Vagina (tissue), 2 donors: ENCODE data around the gene CAMK4. TPM values are rescaled to one million over a fixed set of nuclear protein-coding genes. Genes with fewer than 3 reads are reported as not detected.

Experiments used
- DNase-seq, 2 donors: peaks; one replicate each; pipeline ENCODE4 v3.0.0-alpha.2; 2017; ENCODE audit errors: extremely low spot score in 2 of 2
- H3K27ac ChIP-seq: fragments of 200-600 bp; sonication (generic); one replicate; pipeline ENCODE4 v1.5.1; 2019
- H3K27me3 ChIP-seq: fragments of 200-600 bp; sonication (generic); one replicate; pipeline ENCODE4 v1.5.1; 2019
- H3K36me3 ChIP-seq, 2 donors: fragments of 200-600 bp; sonication (generic); one replicate each; pipeline ENCODE4 v1.5.1; 2017 to 2019
- H3K4me1 ChIP-seq: fragments of 200-600 bp; sonication (generic); one replicate; pipeline ENCODE4 v1.5.1; 2019
- H3K4me3 ChIP-seq, 2 donors: fragments of 200-600 bp; sonication (generic); 1 replicate in 1 of 2; 2 replicates in 1 of 2; pipeline ENCODE4 v1.5.1; 2016 to 2019
- H3K9me3 ChIP-seq: fragments of 200-600 bp; sonication (generic); one replicate; pipeline ENCODE4 v1.5.1; 2019
- CTCF ChIP-seq, 3 experiments: fragments of 450-650 bp in 2 of 3; fragments of 200-600 bp in 1 of 3; sonication (generic) in 1 of 3; IDR thresholded peaks; one replicate each; pipeline ENCODE4 v1.5.1; 2017 to 2019; ENCODE audit warnings: antibody characterized with exemption in 3 of 3, mild to moderate bottlenecking in 2 of 3, moderate library complexity in 2 of 3
- POLR2A ChIP-seq, 2 donors: fragments of 450-650 bp; IDR thresholded peaks; one replicate each; pipeline ENCODE4 v1.6.1; 2017; ENCODE audit warnings: antibody characterized with exemption in 2 of 2, mild to moderate bottlenecking in 2 of 2, moderate library complexity in 2 of 2
- POLR2AphosphoS5 ChIP-seq, 2 donors: sonication (generic); formaldehyde crosslinking; IDR thresholded peaks; one replicate each; pipeline ENCODE4 v1.9.0; 2017; ENCODE audit warnings: antibody characterized with exemption in 2 of 2, mild to moderate bottlenecking in 2 of 2, low read depth in 1 of 2; ENCODE audit not compliant: insufficient read depth in 1 of 2
- intact Hi-C: fragments of 100-400 bp; cut with DNase I; formaldehyde crosslinking; loops from one replicate; pipeline ENCODE4 v1.15.1; 2023
- total RNA-seq: library from RNA; depleted of rRNA; stranded (reverse); fragments of >200 nt; gene quantifications from one replicate; pipeline ENCODE4 v1.2.3, GENCODE V29; 2016

The CAMK4 gene
- total RNA-seq, 1 donor from 2014 or later = 11.8 TPM

- Histone ChIP-seq H3K36me3 (no peaks in the 10 kb centered on the region), H3K9me3 (no peaks in the 10 kb centered on the region), H3K27ac (no peak overlapping the region), H3K4me1 (no peaks in the 10 kb centered on the region), H3K4me3 (no peak overlapping the region), H3K27me3 (no peaks in the 10 kb centered on the region)
- TF ChIP-seq POLR2A (IDR thresholded peaks at IDR 0.05) (no peak), POLR2AphosphoS5 (IDR thresholded peaks at IDR 0.05; ENCODE audit: insufficient read depth in 1 of 2, low read depth in 1 of 2) (no peak), CTCF (IDR thresholded peaks at IDR 0.05) (no peak)
- no peak for DNase-seq
- intact Hi-C loops = no loop called here
These were observed 151.5 kb downstream of the CAMK4 start for GRCh38 chr5:111375645-111376044.

GRCh38 chr5:111377306-111377705 is 153.1 kb downstream of the CAMK4 start:
- H3K27ac ChIP-seq = no peak overlapping the region
- no peaks in the 10 kb centered on the region for H3K36me3 ChIP-seq
- TF ChIP-seq POLR2A (IDR thresholded peaks at IDR 0.05) = no peak
- no peak for TF ChIP-seq CTCF (IDR thresholded peaks at IDR 0.05)
- no peak for TF ChIP-seq POLR2AphosphoS5 (IDR thresholded peaks at IDR 0.05; ENCODE audit: insufficient read depth in 1 of 2, low read depth in 1 of 2)
- H3K27me3 ChIP-seq = no peaks in the 10 kb centered on the region
- DNase-seq = no peak
- H3K4me3 ChIP-seq = no peak overlapping the region
- no peaks in the 10 kb centered on the region for H3K4me1 ChIP-seq
- intact Hi-C loops = no loop called here
- no peaks in the 10 kb centered on the region for H3K9me3 ChIP-seq

GRCh38 chr5:111379391-111379816 is 155.2 kb downstream of the CAMK4 start:
- Histone ChIP-seq H3K27ac (no peak overlapping the region), H3K27me3 (no peaks in the 10 kb centered on the region), H3K4me1 (no peaks in the 10 kb centered on the region), H3K36me3 (no peaks in the 10 kb centered on the region), H3K4me3 (no peak overlapping the region), H3K9me3 (no peaks in the 10 kb centered on the region)
- intact Hi-C loops = no loop called here
- DNase-seq = no peak
- TF ChIP-seq POLR2AphosphoS5 (IDR thresholded peaks at IDR 0.05; ENCODE audit: insufficient read depth in 1 of 2, low read depth in 1 of 2) = no peak

- DNase-seq = no peak
- Histone ChIP-seq H3K27me3 (no peaks in the 10 kb centered on the region), H3K36me3 (no peaks in the 10 kb centered on the region), H3K4me3 (no peak overlapping the region), H3K27ac (no peak overlapping the region), H3K4me1 (no peaks in the 10 kb centered on the region), H3K9me3 (no peaks in the 10 kb centered on the region)
- TF ChIP-seq POLR2AphosphoS5 (IDR thresholded peaks at IDR 0.05; ENCODE audit: insufficient read depth in 1 of 2, low read depth in 1 of 2) (no peak), POLR2A (IDR thresholded peaks at IDR 0.05) (no peak)
- intact Hi-C loops = no loop called here
These were observed 159.2 kb downstream of the CAMK4 start for GRCh38 chr5:111383288-111383970.

GRCh38 chr5:111384220-111384619 is 160.0 kb downstream of the CAMK4 start:
- no peak overlapping the region for H3K27ac ChIP-seq
- H3K4me3 ChIP-seq = no peak overlapping the region
- no peaks in the 10 kb centered on the region for H3K9me3 ChIP-seq
- no peaks in the 10 kb centered on the region for H3K36me3 ChIP-seq
- no peaks in the 10 kb centered on the region for H3K4me1 ChIP-seq
- intact Hi-C loops = no loop called here
- H3K27me3 ChIP-seq = no peaks in the 10 kb centered on the region
- TF ChIP-seq CTCF (IDR thresholded peaks at IDR 0.05) = no peak
- TF ChIP-seq POLR2A (IDR thresholded peaks at IDR 0.05) = no peak
- no peak for TF ChIP-seq POLR2AphosphoS5 (IDR thresholded peaks at IDR 0.05; ENCODE audit: insufficient read depth in 1 of 2, low read depth in 1 of 2)
- DNase-seq = no peak

GRCh38 chr5:111385051-111385450 is 160.9 kb downstream of the CAMK4 start:
- DNase-seq = no peak
- no peaks in the 10 kb centered on the region for H3K36me3 ChIP-seq
- H3K27me3 ChIP-seq = no peaks in the 10 kb centered on the region
- H3K4me1 ChIP-seq = no peaks in the 10 kb centered on the region
- no peak overlapping the region for H3K27ac ChIP-seq
- no peaks in the 10 kb centered on the region for H3K9me3 ChIP-seq
- intact Hi-C loops = no loop called here
- H3K4me3 ChIP-seq = no peak overlapping the region
- TF ChIP-seq CTCF (IDR thresholded peaks at IDR 0.05) (no peak), POLR2AphosphoS5 (IDR thresholded peaks at IDR 0.05; ENCODE audit: insufficient read depth in 1 of 2, low read depth in 1 of 2) (no peak), POLR2A (IDR thresholded peaks at IDR 0.05) (no peak)
